ENCODE measurements around the gene PLS1.

PLS1 gene

DNA sequence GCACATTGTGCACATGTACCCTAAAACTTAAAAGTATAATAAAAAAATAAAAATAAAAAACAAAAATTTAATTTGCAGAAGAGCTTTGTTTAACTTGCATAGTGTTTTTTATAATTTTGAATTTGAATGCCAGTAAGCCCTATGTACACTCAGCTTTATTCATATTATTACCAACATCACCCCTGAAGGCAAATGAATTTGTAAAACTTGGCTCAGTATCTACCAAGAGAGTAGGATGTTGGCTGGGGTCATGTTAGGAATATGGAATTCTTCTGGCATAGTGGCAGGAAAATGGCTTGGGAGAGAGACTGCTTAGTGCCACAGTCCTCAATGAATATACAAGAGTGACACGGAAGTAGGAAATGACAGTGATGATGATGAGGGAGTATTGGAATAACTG lies 158.3 kb downstream of the PLS1 start:
- H2AFZ ChIP-seq (ENCODE audit: low read length, unreplicated experiment): no peak overlapping the region
- peaks cover 9% of the 10 kb centered on the region; the same call in 1 of the 2 replicates for H3K36me3 ChIP-seq (ENCODE audit: insufficient read depth, low read length)
- H3K27me3 ChIP-seq (ENCODE audit: insufficient read depth, low read length): no peaks in the 10 kb centered on the region
- H3K79me2 ChIP-seq (ENCODE audit: control insufficient read depth, insufficient read depth, low read length, unreplicated experiment): no peaks in the 10 kb centered on the region
- no peak overlapping the region for H3K27ac ChIP-seq (ENCODE audit: low read depth, low read length)
- H3K4me1 ChIP-seq (ENCODE audit: control insufficient read depth, insufficient read depth, low read length, unreplicated experiment): no peaks in the 10 kb centered on the region
- H3K4me3 ChIP-seq (ENCODE audit: low read depth, low read length): no peak overlapping the region
